GM19324 (cell line): ENCODE results near the gene RPL34.
A peak's percentile ranks its signal among the peaks of the same experiment; 100 is the strongest.
"Not testable (repeated sequence)": the region's sequence is repeated elsewhere in the genome, so short reads cannot be mapped to it uniquely, and the experiment has no call there.

Experiments used
- ATAC-seq: cut with Tn5 transposase; IDR thresholded peaks from one replicate; pipeline ENCODE4 v1.9.1; 2021; ENCODE audit warnings: mild to moderate bottlenecking, moderate library complexity; ENCODE audit not compliant: unreplicated experiment, low FRiP score

Gene RPL34

DNA sequence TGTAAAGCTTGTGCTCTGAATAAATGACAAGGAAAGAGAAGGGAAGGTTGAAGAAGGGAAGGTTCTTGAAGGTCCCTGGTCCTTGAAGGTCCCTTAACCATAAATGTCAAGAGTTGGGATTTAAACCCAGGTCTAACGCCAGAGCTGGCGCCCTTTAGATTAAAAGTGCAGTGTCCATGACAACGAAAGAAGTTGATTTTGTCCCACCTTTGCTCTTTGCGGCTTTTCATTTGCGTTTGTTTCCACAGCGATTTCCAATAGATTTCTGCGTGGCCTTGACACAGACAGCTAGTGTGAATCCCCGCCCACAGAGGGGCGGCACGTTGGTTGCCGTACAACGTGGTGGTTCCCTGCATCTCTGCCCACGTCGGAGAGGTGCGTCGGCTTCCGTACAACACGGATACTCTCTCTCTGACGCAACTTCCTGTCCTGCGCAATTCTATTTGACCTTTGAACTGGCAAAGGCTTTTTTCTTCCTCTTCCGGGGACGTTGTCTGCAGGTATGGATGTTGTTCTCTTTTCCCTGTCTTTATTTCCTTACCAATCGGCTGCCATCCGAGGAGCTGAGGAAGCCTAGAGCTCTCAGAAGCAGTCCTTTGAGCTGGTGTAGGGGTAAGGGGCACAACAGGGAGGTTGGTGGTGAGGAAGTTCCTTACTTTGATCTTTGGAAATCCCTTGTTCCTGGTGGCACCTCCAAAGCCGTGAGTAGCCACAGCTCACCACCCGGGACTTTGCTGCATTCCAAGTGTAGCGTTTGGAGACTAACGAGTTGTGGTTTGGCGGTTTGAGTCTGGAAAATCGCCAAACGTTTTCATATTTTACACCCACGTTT is at the start of gene RPL34:
Gene RPL34 (plus strand): TSS at position 476 of the 832 bp plus-strand sequence. CDS start 1,384 bp downstream, outside the sequence.
- ATAC-seq, result peak; percentile 100

DNA sequence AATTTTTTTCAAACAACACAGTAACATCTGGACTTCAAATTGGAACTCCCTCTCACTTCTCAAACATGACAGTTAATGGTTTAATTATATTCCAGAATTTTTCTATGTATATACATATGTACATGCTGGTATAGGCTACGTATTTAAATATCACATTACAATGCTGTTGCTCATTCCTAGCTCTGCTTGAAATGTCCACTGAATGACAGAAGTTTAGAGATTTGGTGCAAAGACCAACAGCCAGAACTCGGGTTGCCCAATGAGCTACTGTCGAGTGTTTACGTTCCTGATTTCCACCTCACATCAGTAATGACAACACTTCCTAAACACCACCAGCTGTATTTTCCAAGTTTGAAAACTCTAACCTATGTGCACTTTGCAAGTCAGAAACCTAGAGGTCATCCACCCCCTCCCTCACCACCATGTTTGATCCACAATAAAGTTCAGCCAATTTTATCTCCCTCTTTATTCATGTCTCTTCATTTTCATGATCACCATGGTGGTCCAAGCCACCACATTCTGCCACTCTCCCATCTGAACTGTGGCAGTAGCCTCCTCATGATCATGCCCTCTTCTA is 49.3 kb upstream of the RPL34 start:
- ATAC-seq, result no peak

DNA sequence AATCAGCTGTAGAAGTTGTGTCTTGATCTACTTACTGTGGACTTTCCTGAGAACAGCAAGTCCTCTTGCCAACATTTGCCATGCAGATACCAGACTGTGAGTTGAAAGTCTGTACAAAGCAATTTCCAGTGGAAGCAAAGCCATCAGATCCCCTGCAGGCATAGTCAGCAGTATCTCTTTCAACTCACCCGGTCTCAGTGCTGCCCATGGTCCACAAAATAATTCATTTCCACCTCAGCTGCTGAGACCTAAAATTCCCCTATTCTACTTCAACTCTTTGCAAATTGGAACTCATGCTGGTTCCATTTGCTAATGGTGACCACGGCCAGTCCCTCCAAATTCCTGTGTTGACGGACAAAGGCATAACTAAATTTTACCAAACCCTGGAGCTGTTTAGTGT is 46.0 kb upstream of the RPL34 start:
- ATAC-seq, result no peak

DNA sequence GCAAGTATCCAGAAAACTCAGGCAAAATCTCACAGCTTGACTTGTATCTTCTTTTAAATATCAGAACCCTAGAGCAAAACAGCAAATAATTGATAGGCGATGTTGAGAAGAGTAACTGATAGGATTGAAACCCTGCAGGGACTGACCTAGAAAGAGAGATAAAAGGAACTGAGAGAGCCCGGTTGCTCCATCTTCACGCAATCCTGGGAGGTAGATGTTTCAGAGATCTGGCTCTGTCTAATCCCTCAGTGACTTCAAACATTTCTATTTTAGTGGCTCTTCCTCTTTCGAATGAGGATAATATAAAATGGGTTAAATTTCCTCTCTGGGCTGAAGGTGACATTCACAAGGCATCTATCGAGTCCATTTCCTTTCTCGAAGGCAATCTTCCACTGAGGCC is 39.3 kb upstream of the RPL34 start:
- no peak for ATAC-seq

DNA sequence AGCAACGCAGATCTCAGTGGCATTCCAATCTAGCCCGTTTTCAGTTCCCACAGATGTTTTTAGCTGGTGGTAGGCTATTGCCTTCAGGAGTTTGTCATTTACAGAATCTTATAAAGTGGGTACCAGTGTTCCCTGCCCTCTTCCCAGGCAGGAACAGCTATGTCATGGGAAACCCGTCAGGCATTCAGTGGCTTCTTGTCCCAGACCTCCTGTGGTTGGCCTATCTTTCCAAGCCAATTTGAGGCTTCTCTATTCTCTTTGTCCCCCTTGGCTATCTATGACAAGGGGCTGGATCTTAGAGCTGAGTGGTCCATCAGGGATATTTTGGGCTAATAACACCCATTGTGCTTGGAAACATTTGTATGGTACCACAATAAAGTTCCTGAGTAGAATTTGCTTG is 33.6 kb upstream of the RPL34 start:
- ATAC-seq, result no peak

DNA sequence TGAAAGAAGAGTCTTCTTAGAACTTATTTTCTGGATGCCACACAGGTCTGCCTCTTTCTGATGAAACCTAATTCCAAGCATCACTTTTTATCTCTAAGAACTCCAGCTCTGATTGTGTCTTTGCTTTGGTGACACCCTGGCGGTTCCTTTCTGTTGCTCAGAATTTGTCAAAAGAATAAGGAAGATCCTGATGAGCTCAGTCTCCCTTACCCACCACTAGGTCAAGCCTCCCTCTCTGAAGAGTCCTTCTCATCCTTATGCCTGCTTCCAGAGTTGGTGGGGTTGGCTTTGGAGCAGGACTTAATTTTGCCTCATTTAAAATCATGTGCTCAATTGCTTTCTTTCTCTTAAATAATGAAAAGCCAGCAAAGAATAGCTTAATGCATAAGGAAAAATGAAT is 31.5 kb upstream of the RPL34 start:
- ATAC-seq, result no peak

DNA sequence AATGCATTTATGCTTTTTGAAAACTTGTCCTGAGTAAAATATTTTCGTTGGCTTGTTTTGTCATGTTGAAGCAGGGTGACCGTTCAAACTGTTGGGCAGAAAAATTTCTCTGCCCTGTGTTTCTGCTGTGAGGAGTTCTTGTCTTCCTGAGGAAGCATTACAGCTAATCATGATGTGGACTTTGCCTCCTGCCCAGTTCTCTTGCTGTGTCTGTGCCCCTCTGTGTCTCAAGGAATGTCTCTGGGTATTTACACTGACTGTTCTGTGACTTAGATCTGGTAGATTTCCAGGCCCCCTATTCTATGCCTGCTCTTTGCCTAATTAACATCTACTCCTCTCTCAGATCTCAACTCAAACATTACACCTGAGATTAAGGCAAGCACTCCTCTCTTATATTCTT is 30.4 kb upstream of the RPL34 start:
- no peak for ATAC-seq

DNA sequence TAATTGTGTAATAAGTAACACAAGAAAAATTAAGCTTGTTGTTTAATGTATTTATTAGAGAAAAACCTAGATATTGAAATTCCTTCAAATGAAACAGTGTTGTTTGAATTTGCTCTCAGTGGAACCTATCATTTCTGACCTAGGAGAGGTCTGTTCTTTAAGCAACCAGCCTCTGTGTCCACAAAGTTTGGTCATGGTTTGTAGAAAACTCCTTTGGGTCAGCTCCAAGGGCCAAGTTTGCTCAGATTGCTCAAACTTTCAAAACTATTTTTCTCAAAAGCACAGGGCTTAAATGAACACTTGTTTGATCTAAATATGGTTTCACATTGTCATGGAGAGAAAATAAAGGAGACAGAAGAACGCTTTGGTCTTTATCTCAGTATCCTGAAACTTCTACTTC is 29.6 kb upstream of the RPL34 start:
- no peak for ATAC-seq

DNA sequence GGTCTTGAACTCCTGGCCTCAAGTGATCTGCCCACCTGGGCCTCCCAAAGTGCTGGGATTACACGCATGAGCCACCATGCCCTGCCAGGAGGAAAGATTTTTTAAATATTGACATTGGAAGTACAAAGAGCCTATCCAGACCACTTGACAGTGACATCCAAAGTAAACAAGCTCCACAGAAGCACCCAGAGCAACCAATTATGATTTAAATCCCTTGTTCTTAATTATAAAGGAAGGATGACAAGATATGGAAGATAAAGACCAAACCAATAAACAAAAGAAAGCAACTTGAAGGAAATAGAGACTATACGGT is 27.7 kb upstream of the RPL34 start:
- ATAC-seq, result no peak

DNA sequence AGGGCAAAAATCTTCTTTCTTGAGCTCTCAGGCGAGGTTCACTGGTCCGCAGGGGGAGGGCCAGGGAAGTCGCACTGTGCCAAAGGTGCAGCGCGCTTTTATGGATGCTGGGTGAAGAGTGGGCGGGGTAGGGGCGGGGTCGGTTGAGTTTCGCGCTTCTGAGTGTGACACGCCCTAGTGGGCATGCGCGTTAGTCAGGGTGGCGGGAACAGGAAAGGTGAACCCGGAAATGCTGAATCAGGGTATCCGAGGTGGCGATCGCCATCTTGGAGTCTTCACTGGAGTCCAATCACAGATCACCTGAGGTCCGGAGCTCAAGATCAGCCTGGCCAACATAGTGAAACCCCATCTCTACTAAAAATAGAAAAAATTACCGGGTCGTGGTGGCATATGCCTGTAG is 26.1 kb upstream of the RPL34 start:
- not testable (repeated sequence) for ATAC-seq

DNA sequence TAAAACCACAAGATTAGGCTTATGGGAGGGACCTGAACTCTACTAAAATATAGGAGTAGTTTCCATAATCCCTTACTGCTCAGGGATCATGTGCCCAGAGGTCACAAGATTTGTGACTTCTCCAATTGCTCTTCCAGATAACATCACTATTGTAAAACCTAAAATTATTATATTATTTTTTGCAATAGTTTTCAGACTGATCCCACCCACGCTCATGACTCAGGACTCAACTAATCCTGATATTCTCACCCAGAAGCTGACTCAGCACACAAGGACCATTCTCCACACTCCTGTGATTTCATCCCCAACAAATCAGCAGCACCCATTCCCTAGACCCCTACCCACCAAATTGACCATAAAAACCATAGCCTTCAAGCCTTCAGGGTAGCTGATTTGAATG is 24.0 kb upstream of the RPL34 start:
- no peak for ATAC-seq

DNA sequence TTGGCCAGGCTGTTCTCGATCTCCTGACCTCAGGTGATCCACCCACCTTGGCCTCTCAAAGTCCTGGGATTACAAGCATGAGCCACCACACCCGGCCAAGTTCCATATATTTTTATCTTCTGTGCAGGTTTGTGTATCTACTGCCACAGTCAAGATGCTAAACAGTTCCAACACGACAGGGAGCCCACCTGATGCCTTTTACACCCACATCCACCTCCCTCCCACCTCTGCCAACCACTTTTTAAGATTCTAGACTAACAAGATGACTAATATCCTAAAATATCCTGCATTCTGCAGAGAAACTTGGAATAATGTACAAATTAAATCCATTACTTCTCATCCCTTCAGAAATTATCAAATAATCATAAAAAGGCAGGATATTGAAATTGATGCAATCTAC is 19.3 kb upstream of the RPL34 start:
- no peak for ATAC-seq

DNA sequence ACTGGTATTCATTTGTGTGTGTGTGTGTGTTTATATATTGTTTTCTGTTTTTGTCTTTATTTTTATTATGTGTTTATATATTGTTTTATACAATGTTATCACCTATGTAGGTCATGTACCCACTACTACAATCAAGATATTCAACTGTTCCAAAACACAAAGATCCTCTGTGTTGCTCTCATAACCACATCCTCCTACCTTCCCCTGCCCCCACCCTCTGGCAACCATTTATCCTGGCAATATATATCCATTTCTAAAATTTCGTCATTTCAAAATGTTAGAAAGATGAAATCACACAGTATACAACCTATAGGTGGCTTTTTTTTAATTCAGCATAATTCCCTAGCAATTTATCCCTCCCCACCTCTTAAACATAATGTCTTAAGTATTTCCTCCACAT is 18.8 kb upstream of the RPL34 start:
- ATAC-seq, result no peak

DNA sequence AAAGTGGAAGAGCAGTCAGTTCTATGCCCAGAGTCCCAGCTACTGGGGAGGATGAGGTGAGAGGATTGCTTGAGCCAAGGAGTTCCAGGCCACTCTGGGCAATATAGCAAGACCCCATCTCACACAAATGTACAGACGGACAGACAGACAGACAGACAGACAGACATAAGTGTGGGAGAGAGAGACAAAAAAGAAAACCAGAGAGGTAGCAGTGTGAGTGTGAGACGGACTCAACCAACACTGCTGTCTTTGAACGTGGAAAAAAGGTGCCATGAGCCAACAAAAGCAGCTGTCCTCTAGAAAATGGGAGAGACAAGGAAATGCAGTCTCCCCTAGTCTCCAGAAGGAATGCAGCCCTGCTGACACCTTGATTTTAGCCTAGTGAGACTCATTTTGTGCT is 18.2 kb upstream of the RPL34 start:
- ATAC-seq, result no peak

DNA sequence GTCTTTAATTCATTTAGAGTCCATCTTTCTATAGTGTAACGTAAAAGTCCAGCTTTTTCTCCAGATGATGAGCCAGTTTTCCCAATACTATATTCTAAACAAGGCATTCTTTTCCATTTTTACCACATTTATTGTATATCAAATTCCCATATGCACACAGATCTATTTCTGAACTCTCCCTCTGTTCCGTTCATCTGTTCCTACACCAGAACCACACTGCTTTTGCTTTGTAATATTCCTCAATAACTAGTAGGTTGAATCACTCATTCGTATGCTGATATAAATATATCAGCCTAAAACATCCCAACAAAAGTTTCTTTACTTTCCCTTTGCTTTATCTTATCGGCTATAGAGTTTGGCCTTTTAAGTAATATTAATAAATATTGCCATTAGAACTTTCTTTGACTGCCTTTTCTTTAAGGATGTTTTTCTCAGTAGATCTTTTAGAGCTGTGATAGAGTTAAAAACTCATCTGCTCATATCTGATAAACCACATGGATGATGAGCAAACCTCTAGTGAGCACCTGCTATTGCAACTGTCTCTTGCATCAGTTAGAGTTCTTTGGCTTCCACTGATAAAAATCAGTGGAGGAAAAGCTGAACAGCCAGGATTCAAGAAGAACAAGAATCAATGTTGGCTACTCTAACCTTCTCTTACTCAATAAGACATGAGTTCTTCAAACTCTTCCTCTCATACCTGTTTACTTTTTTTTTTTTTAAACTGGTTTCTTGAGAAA is 13.1 kb upstream of the RPL34 start:
- ATAC-seq, result no peak

DNA sequence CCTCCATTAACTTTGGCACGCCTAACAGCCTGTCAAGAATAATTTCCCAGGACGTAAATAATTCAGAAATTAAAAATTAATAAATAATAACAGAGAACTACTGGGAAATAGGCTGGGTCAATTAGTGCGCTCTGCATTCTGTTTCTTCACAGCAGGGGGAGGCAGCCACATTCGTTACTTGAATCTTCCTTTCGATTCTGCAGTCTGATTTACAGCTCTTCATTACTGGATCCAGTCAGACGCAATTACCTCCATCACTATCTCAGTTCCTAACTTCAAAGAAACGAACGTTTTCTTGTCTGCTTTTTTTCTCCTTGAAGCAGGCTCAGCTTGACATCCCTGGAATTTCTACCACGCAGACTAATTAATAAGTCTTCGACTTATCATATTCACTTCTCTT is 9.0 kb upstream of the RPL34 start:
- no peak for ATAC-seq

DNA sequence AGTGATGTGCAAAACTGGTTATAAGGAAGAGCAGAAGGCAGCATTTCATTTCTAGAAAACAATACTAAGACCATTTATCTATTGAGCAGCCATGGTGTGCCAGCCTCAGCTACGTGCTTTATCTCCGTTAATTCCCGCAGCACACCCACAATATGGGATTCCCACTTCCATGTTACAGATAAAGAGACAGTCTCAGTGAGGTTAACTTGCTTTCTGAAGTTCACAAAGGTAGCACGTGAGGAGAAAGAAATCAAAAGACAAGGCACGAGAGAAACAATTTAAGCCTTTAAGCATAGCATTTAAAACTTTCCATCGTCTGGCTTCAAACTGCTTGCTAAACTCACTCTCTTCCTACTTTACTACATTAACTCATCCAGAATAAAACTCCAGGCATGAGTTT is 8.0 kb upstream of the RPL34 start:
- ATAC-seq, result no peak

DNA sequence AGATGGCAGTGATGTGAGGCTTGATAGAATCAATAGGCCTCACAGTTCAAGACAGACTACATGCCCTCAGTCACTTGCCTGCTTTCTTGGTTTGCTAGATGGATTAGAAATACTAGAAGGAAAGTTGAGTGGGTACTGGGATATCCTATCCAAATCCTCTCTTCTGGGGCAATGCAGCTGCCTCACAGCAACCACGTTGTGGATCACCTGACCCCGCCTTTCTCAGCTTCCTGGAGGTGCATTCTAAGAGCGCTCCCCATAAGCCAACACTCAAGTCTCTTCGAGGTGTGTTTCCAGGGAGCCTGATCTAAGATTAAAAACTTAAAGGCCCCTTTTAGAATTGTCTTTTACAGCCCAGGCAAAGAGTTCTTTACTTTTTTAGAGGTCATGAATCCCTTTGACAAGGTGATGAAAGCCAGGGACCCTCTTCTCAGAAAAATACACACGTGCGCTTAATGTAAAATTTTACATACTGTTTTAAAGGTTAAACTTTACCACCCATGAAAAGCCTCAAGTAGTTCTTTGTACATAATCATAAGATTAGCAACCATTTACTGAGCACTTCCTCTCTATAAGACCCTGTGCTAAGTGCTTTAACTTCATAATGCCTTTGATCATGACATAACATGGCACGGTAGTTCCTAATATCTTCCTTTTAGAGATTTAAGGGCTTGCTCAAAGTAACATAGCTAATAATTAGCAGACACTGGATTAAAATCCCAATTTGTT is 840 bp upstream of the RPL34 start:
- peak; percentile 5 for ATAC-seq

DNA sequence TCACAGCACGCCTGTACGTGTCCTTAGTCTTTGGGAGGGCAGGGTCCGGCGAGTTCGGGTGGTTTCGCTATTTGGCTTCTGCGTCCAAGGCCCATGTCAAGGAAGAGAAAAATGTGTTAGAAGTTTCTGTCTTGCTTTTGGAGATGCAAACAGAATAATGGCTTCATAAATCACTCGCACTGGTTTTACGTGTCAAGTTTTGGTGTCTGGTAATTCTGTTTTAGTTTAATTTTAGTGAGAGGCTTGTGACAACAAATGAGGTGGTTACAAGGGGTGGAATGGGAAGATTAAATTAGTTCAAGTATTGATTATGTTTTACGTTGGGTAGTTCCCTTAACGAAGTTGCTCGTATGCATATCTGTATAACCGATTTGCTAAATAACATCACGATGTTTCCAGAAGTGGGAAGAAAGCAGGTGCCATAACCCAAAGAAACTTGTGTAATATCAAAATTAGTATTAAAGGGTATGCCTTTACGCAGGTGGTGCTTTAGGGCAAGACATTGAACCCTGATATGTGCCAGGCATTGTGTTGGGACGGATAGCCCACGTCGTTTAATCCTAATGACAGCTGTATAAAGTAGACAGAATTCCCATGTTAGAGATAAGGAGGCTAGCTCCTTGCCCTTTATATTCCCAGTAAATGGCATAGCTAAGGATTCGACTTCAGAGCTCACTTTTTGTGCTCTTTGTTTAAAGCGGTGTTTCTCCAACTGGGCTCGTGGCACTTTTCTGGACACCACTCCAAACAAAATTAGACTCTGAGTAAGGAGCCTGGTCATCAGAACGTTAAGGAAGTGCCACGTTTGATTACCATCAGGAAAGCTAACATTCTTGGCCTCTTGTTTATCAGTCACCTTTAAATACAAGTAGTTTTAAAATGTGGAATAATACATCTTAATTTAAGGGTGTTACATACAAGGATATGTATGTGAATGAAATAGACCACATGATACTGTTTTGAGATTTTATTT is 843 bp downstream of the RPL34 start:
- no peak for ATAC-seq

DNA sequence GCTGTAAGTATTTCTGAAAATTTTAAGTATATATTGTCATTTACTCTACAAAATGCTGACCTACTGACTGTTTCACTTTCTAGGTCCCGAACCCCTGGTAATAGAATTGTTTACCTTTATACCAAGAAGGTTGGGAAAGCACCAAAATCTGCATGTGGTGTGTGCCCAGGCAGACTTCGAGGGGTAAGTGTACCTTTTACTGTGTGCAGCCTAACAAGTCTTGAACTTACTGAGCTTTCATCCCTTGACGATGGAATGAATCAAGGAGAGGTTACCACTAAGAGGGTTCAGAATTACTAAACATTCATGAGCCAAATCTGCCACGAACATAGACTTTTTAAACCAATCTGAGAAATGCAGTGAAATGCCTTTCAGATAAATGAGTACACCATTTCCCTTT is 1.6 kb downstream of the RPL34 start:
- no peak for ATAC-seq
